ENCODE results near the gene CYP2W1.

The CYP2W1 gene

DNA sequence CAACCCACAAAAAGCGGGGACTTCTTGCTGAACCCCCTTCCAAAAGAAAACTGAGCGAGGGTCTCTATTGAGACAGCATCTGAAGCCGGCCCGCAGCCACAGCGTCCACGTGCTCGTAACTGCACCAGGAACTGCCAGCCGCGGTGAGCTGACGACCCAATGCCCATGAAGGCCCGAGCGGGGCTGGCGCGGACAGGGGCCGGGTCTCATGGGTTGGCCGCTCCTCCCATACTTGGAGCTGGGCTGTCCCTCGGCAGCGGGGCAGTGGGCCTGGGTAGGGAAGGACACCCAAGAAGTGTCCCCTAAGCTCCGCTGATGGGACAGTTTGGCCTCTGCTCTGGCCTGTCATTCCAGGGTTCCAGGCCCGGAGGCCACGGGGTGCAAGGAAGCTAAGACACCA, 22.3 kb downstream of the CYP2W1 start:
- H3K9ac ChIP-seq (ENCODE audit: low read length), result no peak overlapping the region
- WGBS (ENCODE audit: extremely low coverage, insufficient coverage, insufficient read length), result no CpG with 5 or more reads among the region's 21 CpGs
- no peak overlapping the region for H3K18ac ChIP-seq (ENCODE audit: low read length)
- H3K4ac ChIP-seq (ENCODE audit: low read depth, low read length), result no peak overlapping the region
- H3K4me1 ChIP-seq (ENCODE audit: control insufficient read depth in 1 of 2, insufficient read depth in 2 of 2, low read length in 2 of 2), result no peaks in the 10 kb centered on the region
- no peak overlapping the region for H2AK5ac ChIP-seq (ENCODE audit: low read length)
- H3K23ac ChIP-seq (ENCODE audit: low read length), result no peak overlapping the region
- no peak overlapping the region for H3K14ac ChIP-seq (ENCODE audit: low read length)
- DNase-seq, result no peak
- H2AFZ ChIP-seq (ENCODE audit: insufficient read depth, low read length, poor library complexity), result no peak overlapping the region
- no peak overlapping the region for H4K12ac ChIP-seq (ENCODE audit: low read depth, low read length)
- no peak overlapping the region for H4K8ac ChIP-seq (ENCODE audit: low read depth, low read length)
- no peaks in the 10 kb centered on the region for H3K27me3 ChIP-seq (ENCODE audit: insufficient read depth, low read length)
- H4K91ac ChIP-seq (ENCODE audit: low read depth, low read length), result no peak overlapping the region
- H3K4me2 ChIP-seq (ENCODE audit: low read length), result no peak overlapping the region
- no peak overlapping the region for H3K27ac ChIP-seq (ENCODE audit: low read depth, low read length)
- no peak overlapping the region for H2BK12ac ChIP-seq (ENCODE audit: low read length)
- H3K79me1 ChIP-seq (ENCODE audit: low read length), result no peaks in the 10 kb centered on the region
- no peak overlapping the region for H3K4me3 ChIP-seq (ENCODE audit: low read depth, low read length)
- no peaks in the 10 kb centered on the region for H3K79me2 ChIP-seq (ENCODE audit: control insufficient read depth, insufficient read depth, low read length, poor library complexity)
- H3K9me3 ChIP-seq (ENCODE audit: insufficient read depth, low read depth, low read length), result peaks cover 5% of the 10 kb centered on the region
- peaks cover 24 to 28% of the 10 kb centered on the region in 2 experiments for H3K36me3 ChIP-seq (ENCODE audit: control insufficient read depth in 1 of 2, insufficient read depth in 2 of 2, low read length in 2 of 2)
- H2BK120ac ChIP-seq (ENCODE audit: insufficient read depth, low read length, poor library complexity), result no peak overlapping the region
- no peak overlapping the region for H2BK5ac ChIP-seq (ENCODE audit: low read depth, low read length, poor library complexity)

DNA sequence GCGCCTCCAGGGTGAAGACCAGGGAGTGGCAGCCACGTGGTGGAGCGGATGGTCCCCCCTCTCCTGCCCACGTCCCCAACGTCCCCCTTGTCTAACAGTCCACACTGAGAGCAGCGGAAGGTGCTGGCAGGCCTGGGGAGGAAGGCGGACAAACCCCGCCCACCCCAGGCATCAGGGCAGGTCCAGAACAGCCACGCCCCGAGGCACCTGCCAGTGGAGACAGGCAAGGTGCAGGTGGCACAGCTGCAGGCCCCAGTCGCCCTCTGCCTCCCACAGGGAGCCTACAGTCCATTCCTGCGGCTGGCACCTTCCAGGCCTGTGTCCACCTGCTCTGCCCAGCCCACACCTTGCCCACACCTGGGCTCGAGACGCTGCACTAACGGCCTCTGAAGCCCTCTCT, 24.9 kb downstream of the CYP2W1 start:
- Histone ChIP-seq H3K23ac (ENCODE audit: low read length) (no peak overlapping the region), H3K36me3 (ENCODE audit: control insufficient read depth in 1 of 2, insufficient read depth in 2 of 2, low read length in 2 of 2) (peaks cover 27 to 28% of the 10 kb centered on the region in 2 experiments), H3K4me1 (ENCODE audit: control insufficient read depth in 1 of 2, insufficient read depth in 2 of 2, low read length in 2 of 2) (peaks cover 0 to 3% of the 10 kb centered on the region in 2 experiments), H4K91ac (ENCODE audit: low read depth, low read length) (no peak overlapping the region), H3K9me3 (ENCODE audit: insufficient read depth, low read depth, low read length) (peaks cover 4% of the 10 kb centered on the region), H2BK5ac (ENCODE audit: low read depth, low read length, poor library complexity) (no peak overlapping the region), H3K4me3 (ENCODE audit: low read depth, low read length) (no peak overlapping the region), H3K79me1 (ENCODE audit: low read length) (no peaks in the 10 kb centered on the region), H3K9ac (ENCODE audit: low read length) (no peak overlapping the region), H3K14ac (ENCODE audit: low read length) (no peak overlapping the region), H4K8ac (ENCODE audit: low read depth, low read length) (no peak overlapping the region), H4K12ac (ENCODE audit: low read depth, low read length) (no peak overlapping the region), H3K4ac (ENCODE audit: low read depth, low read length) (no peak overlapping the region), H2BK120ac (ENCODE audit: insufficient read depth, low read length, poor library complexity) (no peak overlapping the region), H3K4me2 (ENCODE audit: low read length) (no peak overlapping the region), H2AFZ (ENCODE audit: insufficient read depth, low read length, poor library complexity) (no peak overlapping the region), H2BK12ac (ENCODE audit: low read length) (no peak overlapping the region), H3K18ac (ENCODE audit: low read length) (no peak overlapping the region), H3K27me3 (ENCODE audit: insufficient read depth, low read length) (no peaks in the 10 kb centered on the region), H3K79me2 (ENCODE audit: control insufficient read depth, insufficient read depth, low read length, poor library complexity) (no peaks in the 10 kb centered on the region), H3K27ac (ENCODE audit: low read depth, low read length) (no peak overlapping the region), H2AK5ac (ENCODE audit: low read length) (no peak overlapping the region)
- peak; percentile 43 to 50 for DNase-seq
- WGBS (ENCODE audit: extremely low coverage, insufficient coverage, insufficient read length), result no CpG with 5 or more reads among the region's 15 CpGs

DNA sequence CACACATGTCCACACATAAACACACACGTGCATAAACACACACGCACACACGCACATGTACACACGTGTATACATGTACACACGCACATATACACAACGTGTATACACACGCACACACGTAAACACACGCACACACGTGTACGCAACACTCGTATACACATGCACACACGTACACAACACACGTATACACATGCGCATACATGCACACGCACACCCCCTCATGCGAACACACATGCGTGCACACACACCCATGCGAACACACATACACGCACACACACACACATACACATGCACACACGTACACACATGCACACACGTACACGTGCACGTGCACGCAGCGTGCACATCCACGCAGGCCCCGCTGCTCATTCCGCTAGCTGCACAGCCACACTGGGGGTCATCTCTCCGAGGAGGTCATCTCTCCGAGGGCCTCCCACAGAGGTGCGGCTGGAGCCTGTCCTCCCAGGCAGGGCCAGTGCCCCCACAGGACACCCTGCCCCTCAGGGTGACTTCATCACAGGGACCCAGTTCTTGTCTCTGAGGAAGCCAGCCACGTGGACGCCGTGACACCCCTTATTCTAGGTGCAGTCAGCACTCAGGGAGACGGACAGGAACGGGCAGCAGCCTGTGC, 25.9 kb downstream of the CYP2W1 start:
- Histone ChIP-seq H4K91ac (ENCODE audit: low read depth, low read length) (no peak overlapping the region), H3K79me2 (ENCODE audit: control insufficient read depth, insufficient read depth, low read length, poor library complexity) (no peaks in the 10 kb centered on the region), H4K8ac (ENCODE audit: low read depth, low read length) (no peak overlapping the region), H3K36me3 (ENCODE audit: control insufficient read depth in 1 of 2, insufficient read depth in 2 of 2, low read length in 2 of 2) (peaks cover 27 to 28% of the 10 kb centered on the region in 2 experiments), H3K14ac (ENCODE audit: low read length) (no peak overlapping the region), H3K27ac (ENCODE audit: low read depth, low read length) (no peak overlapping the region), H2AK5ac (ENCODE audit: low read length) (no peak overlapping the region), H3K23ac (ENCODE audit: low read length) (no peak overlapping the region), H3K9me3 (ENCODE audit: insufficient read depth, low read depth, low read length) (peaks cover 4% of the 10 kb centered on the region), H3K4ac (ENCODE audit: low read depth, low read length) (no peak overlapping the region), H3K4me2 (ENCODE audit: low read length) (no peak overlapping the region), H3K4me1 (ENCODE audit: control insufficient read depth in 1 of 2, insufficient read depth in 2 of 2, low read length in 2 of 2) (peaks cover 0 to 4% of the 10 kb centered on the region in 2 experiments), H4K12ac (ENCODE audit: low read depth, low read length) (no peak overlapping the region), H3K27me3 (ENCODE audit: insufficient read depth, low read length) (no peaks in the 10 kb centered on the region), H3K9ac (ENCODE audit: low read length) (no peak overlapping the region), H2BK5ac (ENCODE audit: low read depth, low read length, poor library complexity) (no peak overlapping the region), H2AFZ (ENCODE audit: insufficient read depth, low read length, poor library complexity) (no peak overlapping the region), H2BK120ac (ENCODE audit: insufficient read depth, low read length, poor library complexity) (no peak overlapping the region), H3K18ac (ENCODE audit: low read length) (no peak overlapping the region), H2BK12ac (ENCODE audit: low read length) (no peak overlapping the region), H3K79me1 (ENCODE audit: low read length) (no peaks in the 10 kb centered on the region), H3K4me3 (ENCODE audit: low read depth, low read length) (peak overlapping the region; percentile 23)
- WGBS (ENCODE audit: extremely low coverage, insufficient coverage, insufficient read length), result 100% methylated on average over 4 of the region's 37 CpGs
- DNase-seq, result no peak

DNA sequence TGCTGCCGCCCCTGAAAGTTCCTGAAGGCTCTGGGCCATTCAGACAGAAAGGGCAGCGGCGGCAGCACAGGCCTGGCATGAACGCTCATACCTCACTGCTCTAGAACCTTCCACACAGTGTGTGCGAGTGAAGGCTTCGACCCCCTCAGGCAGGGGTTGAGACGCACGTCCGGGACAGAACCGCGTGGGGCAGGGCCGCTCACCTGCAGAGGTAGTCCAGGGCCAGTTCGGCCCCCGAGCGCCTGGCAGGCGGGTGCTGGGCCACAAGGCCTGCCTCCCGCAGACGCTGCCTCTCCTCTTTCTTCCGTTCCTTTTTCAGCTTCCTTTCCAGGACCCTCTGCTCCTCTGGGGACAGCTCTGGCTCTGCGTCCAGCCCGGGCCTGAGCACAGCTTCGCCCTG, 26.8 kb downstream of the CYP2W1 start:
- H2BK12ac ChIP-seq (ENCODE audit: low read length), result no peak overlapping the region
- no peak overlapping the region for H4K12ac ChIP-seq (ENCODE audit: low read depth, low read length)
- H3K79me1 ChIP-seq (ENCODE audit: low read length), result no peaks in the 10 kb centered on the region
- no peak overlapping the region for H3K4ac ChIP-seq (ENCODE audit: low read depth, low read length)
- no peak overlapping the region for H3K4me3 ChIP-seq (ENCODE audit: low read depth, low read length)
- no peak overlapping the region for H3K9ac ChIP-seq (ENCODE audit: low read length)
- H3K27me3 ChIP-seq (ENCODE audit: insufficient read depth, low read length), result no peaks in the 10 kb centered on the region
- H3K14ac ChIP-seq (ENCODE audit: low read length), result no peak overlapping the region
- no peak overlapping the region for H4K8ac ChIP-seq (ENCODE audit: low read depth, low read length)
- H3K9me3 ChIP-seq (ENCODE audit: insufficient read depth, low read depth, low read length), result peaks cover 4% of the 10 kb centered on the region
- no peak overlapping the region for H2BK5ac ChIP-seq (ENCODE audit: low read depth, low read length, poor library complexity)
- no peak overlapping the region for H2AFZ ChIP-seq (ENCODE audit: insufficient read depth, low read length, poor library complexity)
- H3K4me1 ChIP-seq (ENCODE audit: control insufficient read depth in 1 of 2, insufficient read depth in 2 of 2, low read length in 2 of 2), result peaks cover 0 to 7% of the 10 kb centered on the region in 2 experiments
- DNase-seq, result no peak
- H2BK120ac ChIP-seq (ENCODE audit: insufficient read depth, low read length, poor library complexity), result no peak overlapping the region
- no peak overlapping the region for H3K27ac ChIP-seq (ENCODE audit: low read depth, low read length)
- no peak overlapping the region for H3K23ac ChIP-seq (ENCODE audit: low read length)
- no peak overlapping the region for H2AK5ac ChIP-seq (ENCODE audit: low read length)
- H3K36me3 ChIP-seq (ENCODE audit: control insufficient read depth in 1 of 2, insufficient read depth in 2 of 2, low read length in 2 of 2), result peaks cover 27 to 28% of the 10 kb centered on the region in 2 experiments
- no peak overlapping the region for H3K18ac ChIP-seq (ENCODE audit: low read length)
- H4K91ac ChIP-seq (ENCODE audit: low read depth, low read length), result no peak overlapping the region
- H3K4me2 ChIP-seq (ENCODE audit: low read length), result no peak overlapping the region
- WGBS (ENCODE audit: extremely low coverage, insufficient coverage, insufficient read length), result no CpG with 5 or more reads among the region's 22 CpGs
- H3K79me2 ChIP-seq (ENCODE audit: control insufficient read depth, insufficient read depth, low read length, poor library complexity), result no peaks in the 10 kb centered on the region
